Endometrium (tissue), 2 donors: ENCODE measurements around the gene MAGI1.

ENCODE experiments used
- FAIRE-seq: peaks from 2 replicates; lab custom pipeline; 2012; peaks lifted over from hg19 to GRCh38; lab: Jason Lieb, UNC
- donor health status: control.
- donor health status: control.

Gene MAGI1

DNA sequence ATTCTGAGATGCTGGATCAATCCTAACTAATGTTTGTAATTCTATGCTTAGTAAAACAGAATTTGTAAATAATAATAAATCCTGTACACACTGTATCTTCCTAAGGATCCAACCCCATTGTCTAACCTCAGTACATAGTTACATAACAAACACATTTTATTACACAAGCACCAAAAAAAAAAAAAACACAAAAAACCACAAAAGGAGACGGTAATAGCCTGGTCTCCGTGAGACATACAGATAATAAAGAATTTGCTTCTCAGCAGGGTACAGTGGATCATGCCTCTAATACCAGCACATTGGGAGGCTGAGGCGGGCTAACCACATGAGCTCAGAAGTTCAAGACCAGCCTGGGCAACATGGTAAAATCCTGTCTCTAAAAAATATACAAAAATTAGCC lies 558.7 kb downstream of the MAGI1 start:
- FAIRE-seq: peak; percentile 21

DNA sequence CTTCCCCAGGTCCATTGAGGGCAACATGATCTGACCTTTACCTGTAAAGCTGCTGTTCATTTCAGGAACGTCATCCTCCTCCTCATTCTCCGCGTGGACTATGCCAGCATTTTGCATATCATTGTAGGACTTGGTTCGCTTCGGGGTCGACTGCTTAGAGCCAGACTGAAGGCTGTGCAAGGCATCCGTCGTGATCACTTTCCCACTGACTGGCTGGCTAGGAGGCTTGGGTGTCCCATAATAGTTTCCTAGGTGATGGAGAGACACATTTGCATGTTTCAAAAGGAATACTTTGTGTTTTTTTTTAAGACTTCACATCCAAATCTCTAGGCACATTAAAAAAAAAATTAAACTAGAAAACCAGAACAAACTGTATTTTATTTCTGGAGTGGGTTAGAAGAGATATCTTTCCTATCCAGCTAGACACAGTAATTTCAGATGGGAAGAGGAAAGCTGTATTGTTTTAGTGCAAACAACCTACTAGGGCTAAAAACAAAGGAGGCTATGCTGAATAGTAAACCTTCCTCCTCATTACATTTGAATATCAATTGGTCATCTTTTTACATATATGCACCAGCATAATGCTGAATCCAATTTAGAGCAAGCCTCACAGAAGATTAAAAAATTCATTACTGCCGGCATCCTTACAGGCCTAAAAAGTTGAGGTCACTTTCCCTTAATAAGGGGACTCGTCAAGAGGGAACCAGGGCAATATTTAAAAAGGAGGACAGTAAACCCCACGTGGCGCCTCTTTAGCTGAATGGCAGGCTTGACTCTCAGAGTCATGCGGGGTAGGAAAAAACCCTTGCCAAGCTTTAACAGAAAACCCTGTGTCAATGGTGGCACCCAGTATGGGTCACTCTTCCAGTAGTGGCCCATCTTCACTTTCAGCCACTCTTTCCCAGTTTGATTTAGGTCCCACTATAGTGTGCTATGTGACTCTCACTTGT lies 559.9 kb downstream of the MAGI1 start:
- no peak for FAIRE-seq

DNA sequence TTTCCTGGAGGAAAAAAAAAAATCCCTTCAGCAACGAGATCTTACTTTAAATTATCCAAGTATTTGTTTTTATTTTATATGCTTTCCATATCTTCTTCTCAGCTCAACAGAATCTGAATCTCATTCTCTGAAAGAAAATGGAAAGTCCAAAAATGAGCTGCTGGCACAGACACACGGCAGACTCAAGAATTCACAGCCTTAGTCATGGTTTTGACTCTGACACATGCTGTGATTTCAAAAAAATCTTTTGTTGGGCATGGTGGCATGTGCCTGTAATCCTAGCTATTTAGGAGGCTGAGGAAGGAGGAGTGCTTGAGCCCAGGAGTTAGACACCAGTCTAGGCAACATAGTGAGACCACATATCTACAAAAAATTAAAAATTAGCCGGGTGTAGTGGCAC lies 565.0 kb downstream of the MAGI1 start:
- no peak for FAIRE-seq

DNA sequence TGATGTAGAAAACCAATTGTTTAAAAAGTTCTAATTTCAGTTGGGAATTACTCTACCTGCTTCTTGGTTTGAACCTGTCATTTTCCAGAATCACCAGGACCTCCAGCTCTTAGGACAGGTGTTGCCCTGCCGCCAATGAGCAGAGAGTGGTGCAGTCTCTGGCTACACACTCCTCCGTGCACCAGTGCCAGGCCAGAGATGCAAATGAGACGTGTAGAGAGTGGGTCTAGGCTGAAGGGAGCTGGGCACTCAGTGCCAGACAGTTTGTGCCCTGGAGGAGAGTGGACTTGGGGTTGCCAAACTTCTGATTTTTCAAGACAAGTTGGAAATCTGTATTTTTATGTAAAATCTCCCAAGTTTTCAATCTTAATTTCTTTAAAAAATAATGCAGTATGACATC lies 566.2 kb downstream of the MAGI1 start:
- no peak for FAIRE-seq

DNA sequence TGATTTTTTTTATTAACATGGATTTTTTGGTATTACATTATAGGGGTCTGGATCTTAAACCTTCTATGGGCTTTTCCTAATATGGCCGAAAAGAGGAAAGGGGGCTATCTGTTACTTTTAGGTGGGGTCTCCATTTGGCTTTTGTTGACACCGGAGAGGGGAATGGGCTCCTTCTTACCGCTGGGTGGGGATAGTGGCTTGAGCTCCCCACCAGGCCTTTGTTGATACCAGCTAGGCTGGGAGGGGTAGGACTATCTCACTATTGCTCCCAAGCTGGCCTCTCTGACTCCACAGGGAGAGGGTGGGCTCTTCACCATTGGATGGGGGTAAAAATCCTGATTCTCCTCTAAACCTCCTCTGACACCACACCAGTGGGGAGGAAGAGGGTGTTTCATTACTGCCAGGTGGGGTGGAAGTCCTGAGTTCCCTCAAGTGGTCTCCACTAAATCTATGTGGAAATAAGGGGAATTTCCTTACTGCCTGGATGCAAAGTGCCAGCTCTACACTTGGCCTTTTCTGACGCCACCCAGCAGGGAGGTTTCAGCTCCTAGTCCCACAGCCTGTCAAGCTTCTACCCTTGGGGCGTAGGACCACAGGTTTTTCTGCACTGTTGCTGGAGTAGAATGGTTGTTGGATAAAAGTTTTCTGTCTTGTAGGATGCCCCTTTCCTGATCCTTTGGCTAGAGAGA lies 572.3 kb downstream of the MAGI1 start:
- no peak for FAIRE-seq

DNA sequence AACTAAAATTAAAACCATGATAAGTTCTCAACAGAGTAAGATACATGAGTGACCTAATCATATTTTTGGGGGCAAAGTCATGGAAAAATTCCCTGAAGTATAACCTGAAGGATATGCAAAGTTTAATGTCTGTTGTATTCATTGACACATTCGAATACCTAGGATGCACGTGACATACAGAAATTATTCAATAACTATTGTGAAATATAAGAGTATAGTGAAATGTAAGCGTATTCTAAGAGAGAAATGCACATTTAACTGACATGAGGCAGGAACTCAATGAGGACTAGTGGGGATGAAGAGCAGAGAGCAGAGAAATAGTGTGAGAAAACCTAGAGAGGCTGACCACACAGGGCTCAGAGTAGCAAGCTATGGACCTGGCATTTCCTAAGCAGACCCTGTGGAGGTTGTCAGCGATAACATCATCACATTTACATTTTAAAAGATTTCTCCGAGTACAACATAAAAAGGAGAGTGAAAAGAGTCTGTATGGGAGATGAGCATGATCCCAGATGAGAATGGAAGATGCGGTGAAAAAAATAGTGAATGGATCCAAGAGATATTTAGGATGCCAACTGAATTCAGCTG lies 588.8 kb downstream of the MAGI1 start:
- FAIRE-seq: no peak

DNA sequence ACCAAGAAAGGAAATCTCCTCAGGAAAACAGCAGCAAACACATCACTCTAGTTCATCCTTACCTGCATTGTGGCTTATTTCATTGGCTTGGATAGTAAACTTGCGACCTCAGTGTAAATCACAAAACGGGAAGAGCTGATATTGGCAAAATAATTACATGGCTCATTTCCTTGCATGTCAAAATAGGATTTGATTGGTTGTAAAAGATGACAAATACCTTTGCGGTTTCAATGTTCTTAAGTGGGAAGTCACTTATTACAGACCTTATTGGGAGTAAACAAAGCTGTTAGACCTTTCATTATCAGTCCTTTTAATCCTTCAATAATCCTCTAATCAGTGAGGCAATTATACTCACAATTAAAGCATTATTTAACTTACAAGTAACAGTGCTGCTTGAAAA lies 590.6 kb downstream of the MAGI1 start:
- no peak for FAIRE-seq

DNA sequence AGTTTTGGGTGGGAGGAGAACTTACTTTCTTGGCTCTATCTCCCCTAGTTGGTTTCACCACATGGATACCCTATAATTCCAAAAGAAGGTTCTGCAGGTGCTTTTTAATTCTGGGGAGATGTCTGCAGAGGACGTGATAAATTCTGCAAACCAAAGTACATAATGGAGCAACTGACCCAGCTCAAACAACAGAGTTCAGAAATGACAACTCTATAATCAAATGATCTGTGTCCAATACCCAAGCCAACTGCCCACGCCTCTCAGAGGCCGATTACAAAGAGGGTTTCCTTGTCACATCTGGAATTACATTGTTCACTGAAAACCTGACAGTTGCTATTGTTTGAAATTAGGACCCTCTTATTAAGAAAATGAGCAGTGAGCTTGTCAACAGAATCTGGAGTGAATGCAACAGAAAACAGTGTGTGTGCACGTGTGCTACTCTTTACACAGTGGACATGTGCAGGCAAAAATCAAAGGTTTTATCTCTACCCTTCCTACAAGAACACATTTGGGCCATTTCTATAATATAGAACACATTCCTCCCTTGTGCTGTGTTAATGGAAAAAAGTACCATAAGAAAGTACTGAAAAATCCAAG lies 593.0 kb downstream of the MAGI1 start:
- no peak for FAIRE-seq

DNA sequence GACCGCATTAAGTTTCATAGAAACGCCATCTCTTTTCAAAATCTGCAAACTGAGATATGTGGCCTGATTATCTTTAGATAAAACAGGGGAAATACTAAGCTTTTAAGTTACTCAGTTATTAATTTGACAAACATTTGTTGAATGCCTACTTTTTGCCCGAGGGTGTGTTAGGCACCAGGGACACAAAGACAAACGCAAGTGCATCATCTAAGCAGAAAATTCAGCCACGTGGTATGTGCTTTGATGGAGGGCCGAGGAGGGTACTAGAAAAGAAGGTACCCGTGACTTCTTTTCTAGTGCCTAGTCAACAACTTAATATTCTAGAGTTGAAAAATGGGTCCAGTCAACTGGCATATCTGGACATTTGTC lies 594.3 kb downstream of the MAGI1 start:
- FAIRE-seq: no peak

DNA sequence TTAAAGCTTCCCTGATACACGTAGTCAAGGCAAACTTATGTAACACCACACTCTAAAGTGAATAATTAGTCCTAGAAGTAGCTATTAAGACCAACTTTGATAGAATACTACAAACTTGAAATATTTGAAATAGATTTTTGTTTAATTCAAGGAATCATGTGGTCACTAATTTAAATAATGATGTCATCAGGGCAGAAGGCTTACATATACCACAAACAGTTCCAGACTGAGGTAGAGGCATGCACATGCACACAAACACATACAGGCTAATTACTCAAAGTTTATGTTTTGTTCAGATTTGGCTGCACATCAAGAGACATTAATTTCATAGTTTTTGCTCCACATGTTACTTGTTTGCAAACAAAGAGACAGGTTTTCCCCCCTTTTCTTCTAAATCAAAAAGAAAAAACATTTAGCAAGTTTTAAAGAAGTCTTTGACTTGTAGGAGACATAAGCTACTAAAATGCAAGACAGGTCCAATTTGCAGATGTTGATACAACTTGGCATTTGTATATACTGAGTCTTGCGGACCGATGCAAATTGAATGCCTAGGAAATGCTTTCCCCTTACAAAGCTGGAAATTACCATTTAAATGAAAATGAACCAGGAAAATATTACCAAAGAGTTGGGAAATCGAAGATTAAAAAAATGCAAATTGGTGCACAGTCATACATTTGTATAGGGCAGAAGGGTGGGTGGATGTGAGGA lies 594.8 kb downstream of the MAGI1 start:
- FAIRE-seq: peak; percentile 39

DNA sequence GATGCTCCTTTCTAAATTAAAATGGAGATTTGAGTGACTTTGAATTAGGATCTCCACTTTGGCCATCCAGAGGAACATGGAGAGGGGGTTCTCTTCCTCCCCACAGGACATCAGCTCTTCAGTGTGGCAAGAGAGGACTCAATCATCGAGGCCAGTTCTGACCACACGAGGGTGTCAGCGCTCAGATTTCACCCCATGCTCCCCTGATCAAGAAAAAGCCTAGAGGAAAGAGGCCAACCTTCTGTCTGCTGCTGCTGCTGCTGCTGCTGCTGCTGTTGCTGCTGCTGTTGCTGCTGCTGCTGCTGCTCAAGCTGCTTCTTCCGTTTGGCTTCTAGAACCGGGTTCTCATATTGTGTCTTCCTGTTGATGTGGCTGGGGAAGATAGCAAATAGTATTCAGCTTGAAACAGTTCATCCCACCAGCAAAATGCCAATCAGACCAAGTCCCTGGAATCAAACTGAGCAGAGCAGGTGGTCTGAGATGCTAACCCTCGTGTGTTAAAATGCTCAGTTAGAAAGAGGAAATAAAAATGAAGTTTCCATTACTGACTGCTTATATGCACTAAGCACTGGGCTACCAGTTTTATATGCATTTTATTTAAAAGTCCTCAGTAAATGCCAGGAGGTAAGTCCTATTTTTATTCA lies 599.0 kb downstream of the MAGI1 start:
- no peak for FAIRE-seq

DNA sequence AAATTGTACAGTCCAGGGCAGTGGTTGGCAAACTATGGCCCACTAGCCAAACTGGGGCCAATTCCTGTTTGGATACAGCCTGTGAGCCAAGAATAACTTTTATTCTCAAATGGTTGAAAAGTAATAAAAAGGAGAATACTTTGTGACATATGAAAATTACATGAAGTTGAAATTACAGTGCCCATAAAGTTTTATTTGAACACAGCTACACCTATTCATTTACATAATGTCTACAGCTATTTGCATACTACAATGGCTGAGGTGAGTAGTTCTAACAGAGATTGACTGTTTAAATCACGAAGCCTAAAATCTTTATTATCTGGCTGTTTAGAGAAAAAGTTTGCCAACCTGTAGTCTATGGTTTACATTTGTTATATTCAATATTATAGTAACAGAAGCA lies 600.1 kb downstream of the MAGI1 start:
- FAIRE-seq: no peak

DNA sequence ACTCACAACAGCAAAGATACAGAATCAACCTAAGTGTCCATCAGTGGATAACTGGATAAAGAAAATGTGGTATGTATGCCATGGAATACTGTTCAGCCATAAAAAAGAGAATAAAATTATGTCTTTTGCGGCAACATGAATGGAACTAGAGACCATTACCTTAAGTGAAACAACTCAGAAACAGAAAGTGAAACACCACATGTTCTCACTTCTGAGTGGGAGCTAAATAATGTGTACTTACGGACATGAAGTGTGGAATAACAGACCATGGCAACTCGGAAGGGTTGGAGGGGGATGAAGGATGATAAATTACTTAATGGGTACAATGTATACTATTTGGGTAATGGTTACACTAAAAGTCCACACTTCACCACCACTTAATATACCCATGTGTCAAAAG lies 600.6 kb downstream of the MAGI1 start:
- no peak for FAIRE-seq

DNA sequence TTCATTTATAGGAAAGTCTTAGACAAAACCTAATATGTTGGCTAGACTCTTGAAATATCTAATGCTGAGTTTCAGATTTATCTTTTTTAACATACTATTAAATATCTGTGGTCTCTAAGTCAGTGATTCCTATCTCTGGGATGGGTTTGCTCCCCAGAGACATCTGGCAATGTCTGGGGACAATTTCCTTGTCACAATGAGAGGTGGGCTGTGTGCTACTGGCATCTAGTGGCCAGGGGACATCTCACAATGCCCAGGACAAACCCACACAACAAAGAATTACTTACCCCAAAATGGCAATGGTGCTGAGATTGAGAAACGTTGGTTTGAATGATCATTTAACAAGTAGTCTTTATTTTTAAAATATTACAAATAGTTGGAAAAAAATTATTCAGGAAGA lies 602.1 kb downstream of the MAGI1 start:
- FAIRE-seq: no peak

DNA sequence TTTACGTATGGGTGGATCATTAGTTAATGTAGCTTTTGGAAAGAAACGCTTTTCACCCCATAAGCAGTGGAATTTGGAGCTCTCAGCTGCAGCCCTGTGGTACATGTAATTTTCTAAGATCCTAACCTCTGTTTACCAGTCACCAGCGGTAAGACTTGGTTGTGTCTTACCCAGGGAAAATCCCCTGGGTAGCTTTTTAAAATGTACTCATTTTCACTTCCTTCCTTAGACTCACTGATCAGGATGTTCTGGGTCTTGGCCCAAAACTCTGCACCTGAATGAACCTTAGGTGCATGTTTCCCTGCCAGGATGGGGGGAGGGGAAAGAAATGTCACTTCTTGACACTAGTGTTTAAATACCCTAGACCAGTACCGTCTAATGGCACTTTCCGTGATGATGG lies 605.2 kb downstream of the MAGI1 start:
- FAIRE-seq: no peak

DNA sequence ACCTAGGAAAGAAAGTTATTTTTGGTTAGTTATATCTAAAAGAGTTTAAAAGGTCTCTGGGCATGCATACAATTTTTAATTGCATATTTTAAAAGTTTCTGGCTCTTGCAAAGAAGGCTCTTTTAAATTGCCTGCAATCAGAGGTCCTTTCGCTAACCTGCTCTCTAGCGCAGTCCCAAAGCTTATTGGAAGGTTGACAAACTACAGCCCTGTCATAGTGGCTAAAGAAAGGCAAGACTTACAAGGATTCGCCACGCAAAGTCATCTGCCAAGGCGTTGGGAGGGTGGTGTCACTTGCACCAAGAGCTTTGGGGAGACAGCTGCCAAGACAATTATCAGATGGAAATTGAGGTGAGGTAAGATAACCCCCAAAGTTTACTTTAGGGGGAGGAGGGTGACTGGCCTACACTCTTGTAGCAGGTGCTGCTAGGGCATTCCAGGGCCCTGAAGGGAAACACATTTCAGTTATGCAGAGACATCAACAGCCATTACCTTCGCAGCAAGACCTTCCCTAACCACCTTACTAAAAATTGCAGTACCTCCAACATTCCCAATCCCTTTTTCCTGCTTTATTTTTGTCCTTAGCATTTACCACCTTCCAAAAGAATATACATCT lies 606.2 kb downstream of the MAGI1 start:
- FAIRE-seq: no peak

DNA sequence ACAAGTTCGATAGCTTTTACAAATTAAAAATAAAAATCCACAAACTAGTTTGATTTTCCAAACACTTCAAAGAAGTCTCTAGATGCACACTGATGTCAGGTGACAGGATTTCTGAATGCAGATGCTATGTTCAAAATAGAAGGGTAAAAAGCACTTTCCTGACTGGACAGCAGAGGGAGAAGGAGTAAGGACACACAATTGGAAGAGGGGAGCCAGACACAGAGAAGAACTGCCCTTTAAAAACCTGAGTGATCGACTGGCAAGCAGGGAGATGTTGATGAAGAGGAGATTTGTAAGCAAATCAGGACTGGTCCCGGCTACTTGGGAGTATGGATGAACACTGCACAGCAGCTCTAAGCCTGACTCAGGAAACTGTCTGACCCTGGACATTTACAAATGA lies 612.8 kb downstream of the MAGI1 start:
- no peak for FAIRE-seq

DNA sequence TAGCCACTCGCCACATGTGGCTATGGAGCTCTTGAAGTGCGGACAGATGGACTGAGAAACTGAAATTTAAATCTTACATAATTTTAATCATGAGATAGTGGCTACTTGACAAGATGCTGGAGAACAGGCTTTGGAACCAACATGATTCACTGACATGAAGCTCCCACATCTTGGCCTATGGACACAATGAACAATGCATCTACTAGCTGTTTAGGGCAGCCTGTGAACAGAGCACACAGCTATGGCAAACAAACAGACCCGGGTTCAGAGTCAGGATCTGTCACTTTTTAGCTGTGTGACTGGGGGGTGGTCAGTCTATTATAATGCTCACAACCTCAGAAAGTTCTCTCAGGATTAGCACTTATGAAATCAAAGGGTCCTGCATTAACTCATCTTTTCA lies 616.6 kb downstream of the MAGI1 start:
- FAIRE-seq: no peak

DNA sequence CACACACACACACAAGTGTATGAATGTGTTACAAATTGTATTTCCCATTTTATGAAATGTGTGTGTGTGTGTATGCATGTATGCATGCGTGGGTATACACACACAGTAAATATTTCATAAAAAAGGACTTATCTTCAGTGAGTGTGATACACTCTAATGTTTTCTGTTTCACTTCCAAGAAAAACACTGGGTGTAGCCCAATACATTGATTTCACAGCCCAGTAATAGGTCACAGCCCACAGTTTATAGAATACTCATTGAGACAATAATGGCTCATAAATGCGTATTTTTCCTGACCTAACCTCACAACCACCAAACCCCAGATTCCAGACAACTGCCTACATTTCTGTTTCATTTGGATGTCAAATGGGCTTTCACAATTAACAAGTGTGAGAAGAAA lies 619.5 kb downstream of the MAGI1 start:
- no peak for FAIRE-seq

DNA sequence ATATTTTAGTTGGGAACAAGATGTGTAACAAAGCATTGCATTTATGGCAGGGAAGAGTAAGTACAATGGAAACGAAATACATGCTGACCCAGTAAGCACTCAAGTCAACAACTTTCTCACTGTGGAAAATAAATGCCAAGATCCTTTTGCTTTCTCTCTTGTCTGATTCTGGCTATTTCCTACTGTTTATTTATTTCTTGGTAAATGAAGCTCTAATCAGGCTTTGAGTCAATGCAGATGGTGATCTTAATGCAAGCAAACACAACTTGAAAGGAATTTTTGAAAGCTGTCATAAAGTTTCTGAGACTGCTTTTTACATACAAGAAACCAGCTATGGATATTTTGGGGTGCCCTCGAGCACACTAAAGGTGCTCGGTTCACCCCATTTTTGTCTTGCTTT lies 624.8 kb downstream of the MAGI1 start:
- no peak for FAIRE-seq

DNA sequence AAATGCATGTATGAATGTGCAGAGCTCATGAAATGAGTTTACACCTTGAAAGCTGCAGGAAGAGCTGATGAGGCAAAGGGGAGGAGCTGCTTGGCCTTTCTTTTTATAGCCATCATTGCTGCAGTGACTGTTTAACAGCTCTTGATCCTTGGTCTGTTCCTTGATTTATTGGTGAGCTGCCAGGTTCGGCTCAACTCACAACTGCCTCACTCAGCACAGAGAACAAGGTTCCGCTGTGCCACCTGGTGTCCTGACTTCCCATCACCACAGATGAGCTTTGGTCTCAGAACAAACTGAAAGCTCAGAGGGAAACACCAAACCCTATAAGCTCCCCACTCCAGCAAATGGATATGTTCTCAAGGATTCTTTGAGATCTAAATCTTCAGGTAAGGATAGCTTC lies 626.1 kb downstream of the MAGI1 start:
- no peak for FAIRE-seq
